Nephron (organoid): ENCODE results near the gene RERE.
A peak's percentile ranks its signal among the peaks of the same experiment; 100 is the strongest.

ENCODE experiments used
- H3K27ac Mint-ChIP-seq, 3 experiments: 2 replicates each; pipeline ENCODE4 v1.8.0; 2020; ENCODE audit warnings: mixed read lengths in 3 of 3, mild to moderate bottlenecking in 2 of 3, moderate library complexity in 1 of 3
- H3K27me3 Mint-ChIP-seq: 2 replicates; pipeline ENCODE4 v1.8.0; 2021; ENCODE audit warnings: low read depth, mild to moderate bottlenecking, moderate library complexity, mixed read lengths
- H3K36me3 Mint-ChIP-seq: 2 replicates; pipeline ENCODE4 v1.8.0; 2020; ENCODE audit warnings: low read depth, mixed read lengths
- H3K4me1 Mint-ChIP-seq: 2 replicates; pipeline ENCODE4 v1.8.0; 2020; ENCODE audit warnings: mixed read lengths
- H3K4me3 Mint-ChIP-seq, 3 experiments: 2 replicates each; pipeline ENCODE4 v1.8.0; 2020; ENCODE audit warnings: mild to moderate bottlenecking in 3 of 3, mixed read lengths in 3 of 3, moderate library complexity in 2 of 3
- H3K9me3 Mint-ChIP-seq: 2 replicates; pipeline ENCODE4 v1.8.0; 2020; ENCODE audit warnings: mixed read lengths
- TF ChIP-seq, protein P1 (sequence below), 3 experiments: fragments of 200-600 bp; sonication (generic); IDR thresholded peaks; one replicate each; pipeline ENCODE4 v1.5.0; 2021; ENCODE audit warnings: antibody characterized with exemption in 3 of 3; ENCODE audit not compliant: unreplicated experiment in 3 of 3

The RERE gene

DNA sequence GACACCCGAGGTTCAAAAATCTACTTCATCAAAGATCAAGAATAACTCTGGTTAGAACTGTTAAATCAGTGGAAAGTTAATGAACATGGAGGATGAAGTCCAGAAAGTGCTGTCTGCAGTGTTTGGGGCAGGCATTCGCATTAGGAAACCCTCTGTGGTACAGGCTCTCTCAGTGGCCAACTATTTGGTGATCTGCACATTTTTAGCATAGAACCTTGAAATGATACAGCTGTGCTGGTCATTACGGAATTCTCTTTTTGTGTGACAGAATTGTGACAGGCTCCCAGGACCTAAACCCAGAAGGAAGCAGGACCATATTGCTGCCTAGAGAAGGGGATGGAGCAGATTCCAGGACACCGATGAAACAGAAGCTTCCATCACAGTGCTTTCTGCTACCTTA, 410.5 kb downstream of the RERE start:
- no peaks in the 10 kb centered on the region for H3K27me3 Mint-ChIP-seq
- TF ChIP-seq, protein P1, sequence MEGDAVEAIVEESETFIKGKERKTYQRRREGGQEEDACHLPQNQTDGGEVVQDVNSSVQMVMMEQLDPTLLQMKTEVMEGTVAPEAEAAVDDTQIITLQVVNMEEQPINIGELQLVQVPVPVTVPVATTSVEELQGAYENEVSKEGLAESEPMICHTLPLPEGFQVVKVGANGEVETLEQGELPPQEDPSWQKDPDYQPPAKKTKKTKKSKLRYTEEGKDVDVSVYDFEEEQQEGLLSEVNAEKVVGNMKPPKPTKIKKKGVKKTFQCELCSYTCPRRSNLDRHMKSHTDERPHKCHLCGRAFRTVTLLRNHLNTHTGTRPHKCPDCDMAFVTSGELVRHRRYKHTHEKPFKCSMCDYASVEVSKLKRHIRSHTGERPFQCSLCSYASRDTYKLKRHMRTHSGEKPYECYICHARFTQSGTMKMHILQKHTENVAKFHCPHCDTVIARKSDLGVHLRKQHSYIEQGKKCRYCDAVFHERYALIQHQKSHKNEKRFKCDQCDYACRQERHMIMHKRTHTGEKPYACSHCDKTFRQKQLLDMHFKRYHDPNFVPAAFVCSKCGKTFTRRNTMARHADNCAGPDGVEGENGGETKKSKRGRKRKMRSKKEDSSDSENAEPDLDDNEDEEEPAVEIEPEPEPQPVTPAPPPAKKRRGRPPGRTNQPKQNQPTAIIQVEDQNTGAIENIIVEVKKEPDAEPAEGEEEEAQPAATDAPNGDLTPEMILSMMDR (IDR thresholded peaks at IDR 0.05; ENCODE audit: unreplicated experiment in 3 of 3), result no peak

DNA sequence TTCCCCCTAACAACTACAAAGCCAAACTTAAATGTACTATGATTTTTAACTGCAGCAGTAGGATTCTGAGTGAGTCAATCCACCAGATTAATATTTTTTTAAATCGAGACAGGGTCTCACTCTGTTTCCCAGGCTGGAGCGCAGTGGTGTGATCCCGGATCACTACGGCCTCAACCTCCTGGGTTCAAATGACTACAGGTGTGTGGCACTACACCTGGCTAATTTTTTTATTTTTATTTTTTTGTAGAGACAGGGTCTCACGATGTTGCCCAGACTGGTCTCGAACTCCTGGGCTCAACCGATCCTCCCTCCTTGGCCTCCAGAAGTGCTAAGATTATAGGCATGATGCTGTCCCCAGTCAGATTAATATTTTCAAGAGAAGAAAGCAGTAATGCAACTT, 411.4 kb downstream of the RERE start:
- no peaks in the 10 kb centered on the region for H3K9me3 Mint-ChIP-seq

More for the DNA sequence above, 410.5 kb downstream of the RERE start:
- Mint-ChIP-seq H3K27ac (peak overlapping the region; percentile 96 to 97 (median 96)), H3K36me3 (peaks cover 53% of the 10 kb centered on the region), H3K4me1 (peaks cover 67% of the 10 kb centered on the region), H3K4me3 (no peak overlapping the region), H3K9me3 (no peaks in the 10 kb centered on the region)

DNA sequence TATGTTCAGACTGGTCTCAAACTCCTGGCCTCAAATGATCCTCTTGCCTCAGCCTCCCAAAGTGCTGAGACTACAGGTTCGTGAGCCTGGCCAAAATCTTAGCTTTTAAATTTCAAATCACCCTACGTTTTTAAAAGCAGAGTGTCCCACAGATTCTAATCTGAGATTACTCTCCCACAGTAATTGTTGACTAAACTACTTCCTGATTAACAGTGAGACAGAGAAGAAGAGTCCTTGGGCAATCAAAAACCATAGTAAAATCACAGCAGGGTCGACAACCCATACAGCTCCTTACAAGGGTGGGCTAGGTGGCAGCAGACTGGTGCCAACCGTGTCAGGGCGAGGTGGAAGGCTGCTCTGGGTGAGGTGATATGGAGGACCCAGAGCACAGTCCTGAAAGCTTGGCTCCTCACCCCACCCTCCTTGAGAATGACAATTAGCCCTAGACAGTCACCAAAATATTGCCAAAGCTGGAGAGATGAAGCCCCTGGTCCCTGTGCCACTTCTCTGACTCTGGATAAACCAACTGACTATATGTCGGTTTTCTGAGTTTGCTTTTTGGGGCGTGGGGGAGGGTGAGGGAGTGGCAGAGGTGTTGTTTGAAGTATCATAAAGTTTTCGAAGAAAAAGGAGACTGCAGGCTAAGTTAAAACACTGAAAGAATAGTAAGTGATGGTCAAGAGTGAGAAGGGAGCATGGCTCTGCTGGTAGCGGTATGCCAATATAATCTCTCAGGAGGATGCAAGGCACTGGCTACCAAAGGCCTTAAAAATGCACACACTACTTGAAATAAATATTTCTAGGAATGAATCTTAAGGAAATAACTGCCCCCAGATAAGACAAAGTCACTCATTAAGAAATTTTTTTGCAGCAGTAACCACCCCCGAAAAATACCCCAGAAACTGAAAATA, 412.7 kb downstream of the RERE start:
- Mint-ChIP-seq H3K4me3 (no peak overlapping the region), H3K27me3 (no peaks in the 10 kb centered on the region), H3K27ac (peak overlapping the region; percentile 52 to 74 (median 70)), H3K4me1 (peaks cover 51% of the 10 kb centered on the region), H3K9me3 (no peaks in the 10 kb centered on the region), H3K36me3 (peaks cover 55% of the 10 kb centered on the region)
- TF ChIP-seq, protein P1 (IDR thresholded peaks at IDR 0.05; ENCODE audit: unreplicated experiment in 3 of 3), result no peak

More for the DNA sequence above, 411.4 kb downstream of the RERE start:
- TF ChIP-seq, protein P1 (IDR thresholded peaks at IDR 0.05; ENCODE audit: unreplicated experiment in 3 of 3), result no peak
- Mint-ChIP-seq H3K36me3 (peaks cover 53% of the 10 kb centered on the region), H3K27ac (peak overlapping the region in 2 of 3 experiments; percentile 96 to 97), H3K4me3 (no peak overlapping the region), H3K4me1 (peaks cover 64% of the 10 kb centered on the region), H3K27me3 (no peaks in the 10 kb centered on the region)

DNA sequence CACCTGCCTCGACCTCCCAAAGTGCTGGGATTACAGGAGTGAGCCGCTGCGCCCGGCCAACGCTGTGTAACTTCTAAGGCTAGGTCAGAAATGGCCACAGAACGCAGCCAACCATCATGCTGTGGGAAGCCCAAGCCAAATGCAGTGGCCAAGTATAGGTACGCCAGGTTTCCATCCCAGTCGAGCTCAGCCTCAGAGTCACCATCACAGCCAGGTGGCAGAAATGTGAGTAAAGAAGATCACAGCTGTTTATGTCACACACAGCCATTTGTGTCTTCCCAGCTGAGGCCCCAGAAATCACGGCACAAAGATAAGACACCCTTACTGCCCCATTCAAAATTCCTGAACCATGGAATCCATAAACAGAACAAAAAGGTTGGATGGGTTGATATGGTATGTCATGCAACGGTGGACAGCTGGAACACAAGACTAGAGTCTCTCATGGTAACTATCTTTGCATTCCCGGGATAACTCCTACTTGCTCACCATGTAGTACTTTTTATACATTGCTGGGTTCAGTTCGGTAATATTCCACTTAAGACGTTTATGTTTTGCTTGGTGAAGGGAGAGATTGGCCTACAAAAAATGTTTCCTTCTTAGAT, 415.2 kb downstream of the RERE start:
- Mint-ChIP-seq H3K36me3 (peaks cover 72% of the 10 kb centered on the region), H3K27ac (peak overlapping the region; percentile 59 to 67 (median 60)), H3K27me3 (no peaks in the 10 kb centered on the region), H3K4me3 (no peak overlapping the region), H3K4me1 (peaks cover 50% of the 10 kb centered on the region), H3K9me3 (no peaks in the 10 kb centered on the region)
- TF ChIP-seq, protein P1 (IDR thresholded peaks at IDR 0.05; ENCODE audit: unreplicated experiment in 3 of 3), result no peak

DNA sequence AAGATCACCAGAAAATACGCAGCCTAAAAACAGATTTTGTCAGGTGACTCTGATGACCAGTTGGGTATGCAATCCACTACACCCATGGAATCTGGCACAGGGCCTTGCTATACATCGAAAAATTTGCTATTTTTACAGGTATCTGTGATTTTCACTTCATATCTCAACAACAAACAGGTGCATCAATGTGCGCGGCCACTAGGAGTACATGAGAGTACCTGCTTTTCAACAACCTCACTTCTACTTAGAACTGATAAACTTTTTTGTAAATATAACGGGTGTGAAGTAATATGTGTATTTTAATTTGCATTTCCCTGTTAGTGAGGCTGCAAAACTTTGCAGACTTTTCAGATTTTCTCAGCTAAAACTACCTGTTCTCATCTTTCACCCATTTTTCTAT, 418.8 kb downstream of the RERE start:
- Mint-ChIP-seq H3K4me1 (peaks cover 62% of the 10 kb centered on the region), H3K27ac (peak overlapping the region; percentile 62 to 77 (median 74)), H3K9me3 (no peaks in the 10 kb centered on the region), H3K4me3 (no peak overlapping the region), H3K27me3 (no peaks in the 10 kb centered on the region), H3K36me3 (peaks cover 62% of the 10 kb centered on the region)
- TF ChIP-seq, protein P1 (IDR thresholded peaks at IDR 0.05; ENCODE audit: unreplicated experiment in 3 of 3), result peak in 2 of 3 experiments; percentile 9 to 11
